HG03025 (cell line): Measurements from ENCODE around the gene SYTL1.

Experiments
- ATAC-seq: cut with Tn5 transposase; IDR thresholded peaks from one replicate; pipeline ENCODE4 v1.9.1; 2021; ENCODE audit warnings: mild to moderate bottlenecking, moderate library complexity; ENCODE audit not compliant: unreplicated experiment, low FRiP score

The SYTL1 gene

GRCh38 chr1:27400082-27400962, 58.5 kb downstream of the SYTL1 start:
- no peak for ATAC-seq

GRCh38 chr1:27400963-27401341, 59.1 kb downstream of the SYTL1 start:
- no peak for ATAC-seq

GRCh38 chr1:27402349-27402754, 60.5 kb downstream of the SYTL1 start:
- ATAC-seq, result no peak

GRCh38 chr1:27403065-27403726, 61.4 kb downstream of the SYTL1 start:
- ATAC-seq, result no peak
